ENCODE measurements around the gene GNG8.

GNG8 gene

GRCh38 chr19:46644720-46645119 lies 8.7 kb upstream of the GNG8 start:
- H3K27me3 ChIP-seq (ENCODE audit: control insufficient read depth in 5 of 5, insufficient read depth in 4 of 5, low read length in 5 of 5), result peaks cover 2 to 26% (median 11%) of the 10 kb centered on the region in 5 donors
- peaks cover 0 to 5% (median 2%) of the 10 kb centered on the region in 5 donors for H3K4me1 ChIP-seq (ENCODE audit: control insufficient read depth in 5 of 5, insufficient read depth in 5 of 5, low read length in 5 of 5)
- no peak overlapping the region for H3K27ac ChIP-seq (ENCODE audit: low read depth, low read length)
- H3K9ac ChIP-seq (ENCODE audit: low read length in 5 of 5), result no peak overlapping the region
- H3K4me3 ChIP-seq (ENCODE audit: low read depth in 1 of 5, low read length in 5 of 5), result no peak overlapping the region
- H3K9me3 ChIP-seq (ENCODE audit: control insufficient read depth in 5 of 5, low read length in 5 of 5), result peaks cover 0 to 6% (median 2%) of the 10 kb centered on the region in 5 donors
- H3K36me3 ChIP-seq (ENCODE audit: control insufficient read depth in 5 of 5, insufficient read depth in 5 of 5, low read length in 5 of 5), result no peaks in the 10 kb centered on the region

- H3K36me3 ChIP-seq (ENCODE audit: control insufficient read depth in 5 of 5, insufficient read depth in 5 of 5, low read length in 5 of 5), result no peaks in the 10 kb centered on the region
- no peak overlapping the region for H3K4me3 ChIP-seq (ENCODE audit: low read depth in 1 of 5, low read length in 5 of 5)
- no peak overlapping the region for H3K27ac ChIP-seq (ENCODE audit: low read depth, low read length)
- no peaks in the 10 kb centered on the region for H3K9me3 ChIP-seq (ENCODE audit: control insufficient read depth in 5 of 5, low read length in 5 of 5)
- peaks cover 11 to 33% (median 16%) of the 10 kb centered on the region in 5 donors for H3K27me3 ChIP-seq (ENCODE audit: control insufficient read depth in 5 of 5, insufficient read depth in 4 of 5, low read length in 5 of 5)
- no peak overlapping the region for H3K9ac ChIP-seq (ENCODE audit: low read length in 5 of 5)
- peaks cover 2 to 22% (median 19%) of the 10 kb centered on the region in 5 donors for H3K4me1 ChIP-seq (ENCODE audit: control insufficient read depth in 5 of 5, insufficient read depth in 5 of 5, low read length in 5 of 5)
These were observed 4.7 kb upstream of the GNG8 start for GRCh38 chr19:46640656-46641055.

GRCh38 chr19:46639358-46640182 lies 3.6 kb upstream of the GNG8 start:
- Histone ChIP-seq H3K27me3 (ENCODE audit: control insufficient read depth in 5 of 5, insufficient read depth in 4 of 5, low read length in 5 of 5) (peaks cover 13 to 40% (median 23%) of the 10 kb centered on the region in 5 donors), H3K4me3 (ENCODE audit: low read depth in 1 of 5, low read length in 5 of 5) (peak overlapping the region in 4 of 5 donors; percentile 27 to 61 (median 53)), H3K9ac (ENCODE audit: low read length in 5 of 5) (peak overlapping the region in 2 of 5 donors; percentile 35 to 61), H3K9me3 (ENCODE audit: control insufficient read depth in 5 of 5, low read length in 5 of 5) (no peaks in the 10 kb centered on the region), H3K4me1 (ENCODE audit: control insufficient read depth in 5 of 5, insufficient read depth in 5 of 5, low read length in 5 of 5) (peaks cover 2 to 24% (median 22%) of the 10 kb centered on the region in 5 donors), H3K27ac (ENCODE audit: low read depth, low read length) (no peak overlapping the region), H3K36me3 (ENCODE audit: control insufficient read depth in 5 of 5, insufficient read depth in 5 of 5, low read length in 5 of 5) (no peaks in the 10 kb centered on the region)

- no peaks in the 10 kb centered on the region for H3K9me3 ChIP-seq (ENCODE audit: control insufficient read depth in 5 of 5, low read length in 5 of 5)
- no peaks in the 10 kb centered on the region for H3K36me3 ChIP-seq (ENCODE audit: control insufficient read depth in 5 of 5, insufficient read depth in 5 of 5, low read length in 5 of 5)
- H3K4me3 ChIP-seq (ENCODE audit: low read depth in 1 of 5, low read length in 5 of 5), result no peak overlapping the region
- no peak overlapping the region for H3K27ac ChIP-seq (ENCODE audit: low read depth, low read length)
- H3K4me1 ChIP-seq (ENCODE audit: control insufficient read depth in 5 of 5, insufficient read depth in 5 of 5, low read length in 5 of 5), result peaks cover 5 to 36% (median 32%) of the 10 kb centered on the region in 5 donors
- peaks cover 16 to 50% (median 26%) of the 10 kb centered on the region in 5 donors for H3K27me3 ChIP-seq (ENCODE audit: control insufficient read depth in 5 of 5, insufficient read depth in 4 of 5, low read length in 5 of 5)
- no peak overlapping the region for H3K9ac ChIP-seq (ENCODE audit: low read length in 5 of 5)
These were observed 1.2 kb upstream of the GNG8 start for GRCh38 chr19:46637224-46637623.

- Histone ChIP-seq H3K9me3 (ENCODE audit: control insufficient read depth in 5 of 5, low read length in 5 of 5) (no peaks in the 10 kb centered on the region), H3K27ac (ENCODE audit: low read depth, low read length) (no peak overlapping the region), H3K4me3 (ENCODE audit: low read depth in 1 of 5, low read length in 5 of 5) (no peak overlapping the region), H3K9ac (ENCODE audit: low read length in 5 of 5) (no peak overlapping the region), H3K36me3 (ENCODE audit: control insufficient read depth in 5 of 5, insufficient read depth in 5 of 5, low read length in 5 of 5) (no peaks in the 10 kb centered on the region), H3K4me1 (ENCODE audit: control insufficient read depth in 5 of 5, insufficient read depth in 5 of 5, low read length in 5 of 5) (peaks cover 12 to 50% (median 49%) of the 10 kb centered on the region in 5 donors), H3K27me3 (ENCODE audit: control insufficient read depth in 5 of 5, insufficient read depth in 4 of 5, low read length in 5 of 5) (peaks cover 8 to 39% (median 25%) of the 10 kb centered on the region in 5 donors)
These were observed 1.3 kb downstream of the GNG8 start for GRCh38 chr19:46634656-46635218.

GRCh38 chr19:46634045-46634655 lies 1.9 kb downstream of the GNG8 start:
- no peaks in the 10 kb centered on the region for H3K36me3 ChIP-seq (ENCODE audit: control insufficient read depth in 5 of 5, insufficient read depth in 5 of 5, low read length in 5 of 5)
- H3K27ac ChIP-seq (ENCODE audit: low read depth, low read length), result no peak overlapping the region
- peak overlapping the region; percentile 36 to 65 (median 55) for H3K4me3 ChIP-seq (ENCODE audit: low read depth in 1 of 5, low read length in 5 of 5)
- peak overlapping the region in 1 of 5 donors; percentile 33 for H3K9ac ChIP-seq (ENCODE audit: low read length in 5 of 5)
- H3K9me3 ChIP-seq (ENCODE audit: control insufficient read depth in 5 of 5, low read length in 5 of 5), result no peaks in the 10 kb centered on the region
- H3K27me3 ChIP-seq (ENCODE audit: control insufficient read depth in 5 of 5, insufficient read depth in 4 of 5, low read length in 5 of 5), result peaks cover 3 to 35% (median 19%) of the 10 kb centered on the region in 5 donors
- peaks cover 12 to 47% (median 45%) of the 10 kb centered on the region in 5 donors for H3K4me1 ChIP-seq (ENCODE audit: control insufficient read depth in 5 of 5, insufficient read depth in 5 of 5, low read length in 5 of 5)

- Histone ChIP-seq H3K27ac (ENCODE audit: low read depth, low read length) (no peak overlapping the region), H3K9ac (ENCODE audit: low read length in 5 of 5) (no peak overlapping the region), H3K4me1 (ENCODE audit: control insufficient read depth in 5 of 5, insufficient read depth in 5 of 5, low read length in 5 of 5) (peaks cover 10 to 37% (median 36%) of the 10 kb centered on the region in 5 donors), H3K9me3 (ENCODE audit: control insufficient read depth in 5 of 5, low read length in 5 of 5) (no peaks in the 10 kb centered on the region), H3K4me3 (ENCODE audit: low read depth in 1 of 5, low read length in 5 of 5) (no peak overlapping the region), H3K36me3 (ENCODE audit: control insufficient read depth in 5 of 5, insufficient read depth in 5 of 5, low read length in 5 of 5) (no peaks in the 10 kb centered on the region), H3K27me3 (ENCODE audit: control insufficient read depth in 5 of 5, insufficient read depth in 4 of 5, low read length in 5 of 5) (peaks cover 3 to 28% (median 19%) of the 10 kb centered on the region in 5 donors)
These were observed 2.9 kb downstream of the GNG8 start for GRCh38 chr19:46633130-46633529.

GRCh38 chr19:46631481-46631880 lies 4.5 kb downstream of the GNG8 start:
- peaks cover 10 to 40% (median 36%) of the 10 kb centered on the region in 5 donors for H3K4me1 ChIP-seq (ENCODE audit: control insufficient read depth in 5 of 5, insufficient read depth in 5 of 5, low read length in 5 of 5)
- H3K9ac ChIP-seq (ENCODE audit: low read length in 5 of 5), result no peak overlapping the region
- H3K27me3 ChIP-seq (ENCODE audit: control insufficient read depth in 5 of 5, insufficient read depth in 4 of 5, low read length in 5 of 5), result peaks cover 3 to 20% (median 16%) of the 10 kb centered on the region in 5 donors
- no peaks in the 10 kb centered on the region for H3K36me3 ChIP-seq (ENCODE audit: control insufficient read depth in 5 of 5, insufficient read depth in 5 of 5, low read length in 5 of 5)
- no peak overlapping the region for H3K4me3 ChIP-seq (ENCODE audit: low read depth in 1 of 5, low read length in 5 of 5)
- no peaks in the 10 kb centered on the region for H3K9me3 ChIP-seq (ENCODE audit: control insufficient read depth in 5 of 5, low read length in 5 of 5)
- H3K27ac ChIP-seq (ENCODE audit: low read depth, low read length), result peak overlapping the region; percentile 9

- Histone ChIP-seq H3K4me1 (ENCODE audit: control insufficient read depth in 5 of 5, insufficient read depth in 5 of 5, low read length in 5 of 5) (peaks cover 12 to 48% (median 43%) of the 10 kb centered on the region in 5 donors), H3K36me3 (ENCODE audit: control insufficient read depth in 5 of 5, insufficient read depth in 5 of 5, low read length in 5 of 5) (no peaks in the 10 kb centered on the region), H3K4me3 (ENCODE audit: low read depth in 1 of 5, low read length in 5 of 5) (no peak overlapping the region), H3K9me3 (ENCODE audit: control insufficient read depth in 5 of 5, low read length in 5 of 5) (no peaks in the 10 kb centered on the region), H3K27me3 (ENCODE audit: control insufficient read depth in 5 of 5, insufficient read depth in 4 of 5, low read length in 5 of 5) (peaks cover 3 to 20% (median 16%) of the 10 kb centered on the region in 5 donors), H3K27ac (ENCODE audit: low read depth, low read length) (no peak overlapping the region), H3K9ac (ENCODE audit: low read length in 5 of 5) (no peak overlapping the region)
These were observed 5.3 kb downstream of the GNG8 start for GRCh38 chr19:46630586-46631205.

All from subcutaneous abdominal adipose tissue (tissue), 5 donors.